GM10847 (cell line): Measurements from ENCODE around the gene CTAGE15.
"Not testable (repeated sequence)": the region's sequence is repeated elsewhere in the genome, so short reads cannot be mapped to it uniquely, and the experiment has no call there.

Experiments used
- POLR2A ChIP-seq: IDR thresholded peaks from 2 replicates; pipeline ENCODE4 v1.6.1; 2011; ENCODE audit not compliant: insufficient read length; ENCODE audit errors: extremely low read depth

The CTAGE15 gene, protein sequence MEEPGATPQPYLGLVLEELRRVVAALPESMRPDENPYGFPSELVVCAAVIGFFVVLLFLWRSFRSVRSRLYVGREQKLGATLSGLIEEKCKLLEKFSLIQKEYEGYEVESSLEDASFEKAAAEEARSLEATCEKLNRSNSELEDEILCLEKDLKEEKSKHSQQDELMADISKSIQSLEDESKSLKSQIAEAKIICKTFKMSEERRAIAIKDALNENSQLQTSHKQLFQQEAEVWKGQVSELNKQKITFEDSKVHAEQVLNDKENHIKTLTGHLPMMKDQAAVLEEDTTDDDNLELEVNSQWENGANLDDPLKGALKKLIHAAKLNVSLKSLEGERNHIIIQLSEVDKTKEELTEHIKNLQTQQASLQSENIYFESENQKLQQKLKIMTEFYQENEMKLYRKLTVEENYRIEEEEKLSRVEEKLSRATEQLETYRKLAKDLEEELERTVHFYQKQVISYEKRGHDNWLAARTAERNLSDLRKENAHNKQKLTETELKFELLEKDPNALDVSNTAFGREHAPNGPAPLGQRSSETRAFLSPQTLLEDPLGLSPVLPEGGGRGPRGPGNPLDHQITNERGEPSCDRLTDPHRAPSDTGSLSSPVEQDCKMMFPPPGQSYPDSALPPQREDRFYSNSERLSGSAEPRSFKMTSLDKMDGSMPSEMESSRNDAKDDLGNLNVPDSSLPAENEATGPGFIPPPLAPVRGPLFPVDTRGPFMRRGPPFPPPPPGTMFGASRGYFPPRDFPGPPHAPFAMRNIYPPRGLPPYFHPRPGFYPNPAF

DNA sequence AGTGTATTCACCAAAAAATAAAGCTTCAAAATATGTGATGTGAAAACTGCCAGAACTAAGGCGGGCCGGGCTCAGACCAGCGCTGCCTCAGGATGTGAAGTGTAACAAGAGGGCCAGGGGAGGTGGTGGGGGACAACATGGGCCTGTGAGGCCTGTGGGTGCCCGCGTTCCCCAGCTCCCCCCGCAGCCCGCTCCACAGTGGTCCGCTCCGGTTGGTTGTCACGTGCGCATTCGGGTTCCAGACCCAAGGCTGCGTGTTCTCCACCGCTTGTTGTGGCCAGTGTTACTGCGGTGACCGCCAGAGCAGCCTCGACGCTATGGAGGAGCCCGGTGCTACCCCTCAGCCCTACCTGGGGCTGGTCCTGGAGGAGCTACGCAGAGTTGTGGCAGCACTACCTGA is at the start of gene CTAGE15:
CTAGE15 (plus strand) TSS at position 301 of the 400 bp plus-strand sequence; CDS start at position 318, 17 bp downstream.
- not testable (repeated sequence) for TF ChIP-seq POLR2A

DNA sequence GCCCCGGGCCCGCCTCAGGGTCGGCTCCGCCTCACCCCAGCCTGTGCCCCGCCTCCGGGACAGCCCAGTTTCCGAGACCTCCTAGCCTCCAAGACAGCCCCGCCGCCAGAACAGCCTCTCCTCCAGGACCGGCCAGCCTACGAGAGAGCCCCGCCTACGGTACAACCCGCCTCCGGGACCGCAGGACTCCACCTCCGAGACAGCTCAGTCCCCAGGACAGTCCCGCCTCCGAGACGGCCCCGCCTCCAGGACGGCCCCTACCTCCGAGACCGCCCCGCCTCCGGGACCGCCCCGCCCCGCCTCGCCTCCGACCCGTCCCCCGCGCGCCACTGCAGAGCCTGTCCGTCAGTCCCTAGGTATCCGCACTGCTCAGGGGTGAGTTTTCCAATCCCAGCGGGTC is 49.0 kb downstream of the CTAGE15 start, which contains the start of gene TCAF2:
TCAF2 (plus strand) TSS at position 329 of the 400 bp plus-strand sequence.
- TF ChIP-seq POLR2A: not testable (repeated sequence)
